HEK293T (cell line): ENCODE measurements around the gene CXCL11.

ENCODE experiments used
- ARNT ChIP-seq: fragments of 450-650 bp; IDR thresholded peaks from 2 replicates; pipeline ENCODE4 v1.6.1; 2017; ENCODE audit warnings: mild to moderate bottlenecking
- BHLHE40 ChIP-seq: fragments of 450-650 bp; IDR thresholded peaks from 2 replicates; pipeline ENCODE4 v1.6.1; 2016; ENCODE audit warnings: mild to moderate bottlenecking, moderate library complexity, borderline replicate concordance
- FOXA1 ChIP-seq: fragments of 450-650 bp; IDR thresholded peaks from 2 replicates; pipeline ENCODE4 v1.6.1; 2016; ENCODE audit warnings: mild to moderate bottlenecking
- FOXK2 ChIP-seq: fragments of 450-650 bp; IDR thresholded peaks from 2 replicates; pipeline ENCODE4 v1.6.1; 2016; ENCODE audit warnings: mild to moderate bottlenecking
- FOXM1 ChIP-seq: fragments of 450-650 bp; IDR thresholded peaks from 2 replicates; pipeline ENCODE4 v1.6.1; 2017; ENCODE audit warnings: mild to moderate bottlenecking, borderline replicate concordance
- HDGF ChIP-seq: fragments of 450-650 bp; IDR thresholded peaks from 2 replicates; pipeline ENCODE4 v1.6.1; 2017; ENCODE audit warnings: antibody characterized with exemption, borderline replicate concordance
- L3MBTL2 ChIP-seq: fragments of 450-650 bp; conservative IDR thresholded peaks from 2 replicates; pipeline ENCODE4 v1.6.1; 2016; ENCODE audit warnings: mild to moderate bottlenecking
- LEF1 ChIP-seq: fragments of 450-650 bp; IDR thresholded peaks from 2 replicates; pipeline ENCODE4 v1.6.1; 2017; ENCODE audit warnings: mild to moderate bottlenecking, borderline replicate concordance
- NFRKB ChIP-seq: fragments of 450-650 bp; IDR thresholded peaks from 2 replicates; pipeline ENCODE4 v1.6.1; 2016; ENCODE audit warnings: mild to moderate bottlenecking, moderate library complexity
- SP1 ChIP-seq: fragments of 450-650 bp; IDR thresholded peaks from 2 replicates; pipeline ENCODE4 v1.6.1; 2017
- SUZ12 ChIP-seq: fragments of 450-650 bp; IDR thresholded peaks from 2 replicates; pipeline ENCODE4 v1.6.1; 2016; ENCODE audit warnings: mild to moderate bottlenecking
- ZNF384 ChIP-seq: fragments of 450-650 bp; IDR thresholded peaks from 2 replicates; pipeline ENCODE4 v1.6.1; 2016

DNA sequence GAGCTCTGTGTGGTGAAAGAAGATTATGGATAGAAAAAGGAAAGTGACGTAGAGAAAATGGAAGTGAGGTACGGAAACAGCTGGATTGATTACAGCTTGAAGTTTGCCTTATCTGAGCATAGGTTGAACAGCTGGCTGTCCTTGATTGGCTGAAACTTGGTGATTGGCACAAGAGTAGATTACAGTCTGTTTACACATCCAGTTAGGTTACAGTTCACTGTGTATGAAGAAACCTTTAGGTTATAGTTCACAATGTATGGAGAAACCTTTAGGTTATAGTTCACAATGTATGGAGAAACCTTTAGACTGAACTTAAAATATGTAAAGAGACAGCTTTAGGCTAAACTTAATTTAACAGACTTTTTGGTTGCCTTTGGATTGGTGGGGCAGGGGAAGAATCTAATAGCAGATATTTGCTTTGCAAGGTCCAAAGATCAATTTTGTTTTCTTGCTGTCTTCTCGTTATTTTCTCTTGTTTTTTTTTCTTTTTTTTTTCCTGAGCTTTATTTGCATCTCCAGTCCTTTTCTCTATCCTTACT lies 23.1 kb upstream of the CXCL11 start:
- no peak for TF ChIP-seq HDGF
- no peak for TF ChIP-seq SP1
- no peak for TF ChIP-seq SUZ12
- no peak for TF ChIP-seq ZNF384
- TF ChIP-seq FOXK2: no peak
- TF ChIP-seq FOXM1: no peak
- TF ChIP-seq BHLHE40: no peak
- no peak for TF ChIP-seq FOXA1
- TF ChIP-seq NFRKB: no peak
- no peak for TF ChIP-seq LEF1
- TF ChIP-seq L3MBTL2: no peak
- no peak for TF ChIP-seq ARNT
